Epithelial cell of esophagus (primary cell): ENCODE measurements around the gene FAM98C.
A peak's percentile ranks its signal among the peaks of the same experiment; 100 is the strongest.

Experiments
- DNase-seq: peaks from one replicate; pipeline ENCODE4 v3.0.0; 2010; ENCODE audit warnings: low read depth
- H3K4me3 ChIP-seq: 2 replicates; pipeline ENCODE4 v1.5.1; 2011; ENCODE audit warnings: mild to moderate bottlenecking, low read length, control low read depth
- TF ChIP-seq, protein P1 (sequence below): IDR thresholded peaks from 2 replicates; pipeline ENCODE4 v1.5.1; 2011; ENCODE audit warnings: low read depth, mild to moderate bottlenecking, low read length, control low read depth, inconsistent platforms; ENCODE audit not compliant: insufficient read depth; ENCODE audit errors: missing control alignments

The FAM98C gene

DNA sequence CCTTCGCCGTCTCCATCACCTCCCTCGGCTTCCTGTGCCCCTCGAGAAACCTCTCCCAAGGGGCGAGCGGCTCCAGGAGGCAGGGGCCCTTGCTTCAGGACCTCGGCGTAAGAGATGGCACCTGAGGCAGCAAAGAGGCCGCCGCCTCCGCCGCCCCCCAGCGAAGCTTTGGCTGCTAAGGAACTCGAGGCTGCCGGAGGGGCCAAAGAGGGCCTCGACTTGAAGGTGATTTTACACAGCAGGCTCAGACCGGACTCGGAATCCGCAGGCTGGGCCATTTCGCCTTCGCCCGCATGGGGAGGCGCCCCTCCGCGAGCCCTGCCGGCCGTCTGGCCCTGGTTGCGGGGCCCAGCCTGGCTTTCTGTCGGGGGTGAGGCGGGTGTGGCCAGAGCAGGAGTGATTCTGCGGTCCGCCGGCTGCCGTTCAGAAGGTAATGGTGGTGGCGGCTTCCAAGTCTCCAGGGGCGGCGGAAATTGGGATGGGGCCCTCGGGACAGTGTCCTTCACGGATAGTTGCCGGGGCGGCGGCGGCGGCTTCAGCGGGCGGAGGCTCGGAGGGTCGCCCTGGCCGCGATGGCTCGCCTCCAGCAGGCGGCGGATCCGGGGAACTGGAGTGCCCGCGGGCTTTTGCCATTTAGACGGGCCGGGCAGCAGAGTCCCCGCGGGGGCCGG lies 16.5 kb upstream of the FAM98C start:
- DNase-seq, result no peak
- no peak overlapping the region for H3K4me3 ChIP-seq
- TF ChIP-seq, protein P1, sequence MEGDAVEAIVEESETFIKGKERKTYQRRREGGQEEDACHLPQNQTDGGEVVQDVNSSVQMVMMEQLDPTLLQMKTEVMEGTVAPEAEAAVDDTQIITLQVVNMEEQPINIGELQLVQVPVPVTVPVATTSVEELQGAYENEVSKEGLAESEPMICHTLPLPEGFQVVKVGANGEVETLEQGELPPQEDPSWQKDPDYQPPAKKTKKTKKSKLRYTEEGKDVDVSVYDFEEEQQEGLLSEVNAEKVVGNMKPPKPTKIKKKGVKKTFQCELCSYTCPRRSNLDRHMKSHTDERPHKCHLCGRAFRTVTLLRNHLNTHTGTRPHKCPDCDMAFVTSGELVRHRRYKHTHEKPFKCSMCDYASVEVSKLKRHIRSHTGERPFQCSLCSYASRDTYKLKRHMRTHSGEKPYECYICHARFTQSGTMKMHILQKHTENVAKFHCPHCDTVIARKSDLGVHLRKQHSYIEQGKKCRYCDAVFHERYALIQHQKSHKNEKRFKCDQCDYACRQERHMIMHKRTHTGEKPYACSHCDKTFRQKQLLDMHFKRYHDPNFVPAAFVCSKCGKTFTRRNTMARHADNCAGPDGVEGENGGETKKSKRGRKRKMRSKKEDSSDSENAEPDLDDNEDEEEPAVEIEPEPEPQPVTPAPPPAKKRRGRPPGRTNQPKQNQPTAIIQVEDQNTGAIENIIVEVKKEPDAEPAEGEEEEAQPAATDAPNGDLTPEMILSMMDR, result no peak

DNA sequence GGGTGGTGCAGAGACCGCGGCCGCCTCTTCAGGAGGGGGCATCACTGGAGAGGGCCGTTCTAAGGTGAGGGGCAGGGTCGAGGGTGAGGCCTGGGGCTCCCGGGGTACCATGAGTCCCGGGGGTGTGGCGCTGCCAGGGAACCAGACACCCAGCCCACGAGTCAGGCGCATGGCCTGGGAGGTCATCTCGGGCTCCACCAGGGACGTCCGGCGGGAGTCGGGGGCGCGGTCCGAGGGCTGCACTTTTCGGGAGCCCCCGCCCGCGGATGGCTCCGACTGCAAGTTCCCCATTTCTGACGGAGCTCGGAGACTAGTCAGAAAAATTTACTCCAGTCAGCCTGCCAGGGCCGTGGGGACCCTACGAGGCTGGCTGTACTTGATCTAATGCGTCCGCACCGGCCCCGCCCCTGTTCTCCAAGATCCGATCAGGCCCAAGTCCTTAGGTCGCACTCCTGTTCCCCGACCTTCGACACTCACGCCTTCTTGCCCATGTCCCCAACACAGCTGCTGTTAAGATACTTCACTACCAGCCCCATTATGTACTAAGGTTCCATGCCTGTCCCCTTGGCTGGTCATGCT lies 15.8 kb upstream of the FAM98C start:
- TF ChIP-seq, protein P1, result no peak
- peak overlapping the region; percentile 65 for H3K4me3 ChIP-seq
- DNase-seq, result no peak

DNA sequence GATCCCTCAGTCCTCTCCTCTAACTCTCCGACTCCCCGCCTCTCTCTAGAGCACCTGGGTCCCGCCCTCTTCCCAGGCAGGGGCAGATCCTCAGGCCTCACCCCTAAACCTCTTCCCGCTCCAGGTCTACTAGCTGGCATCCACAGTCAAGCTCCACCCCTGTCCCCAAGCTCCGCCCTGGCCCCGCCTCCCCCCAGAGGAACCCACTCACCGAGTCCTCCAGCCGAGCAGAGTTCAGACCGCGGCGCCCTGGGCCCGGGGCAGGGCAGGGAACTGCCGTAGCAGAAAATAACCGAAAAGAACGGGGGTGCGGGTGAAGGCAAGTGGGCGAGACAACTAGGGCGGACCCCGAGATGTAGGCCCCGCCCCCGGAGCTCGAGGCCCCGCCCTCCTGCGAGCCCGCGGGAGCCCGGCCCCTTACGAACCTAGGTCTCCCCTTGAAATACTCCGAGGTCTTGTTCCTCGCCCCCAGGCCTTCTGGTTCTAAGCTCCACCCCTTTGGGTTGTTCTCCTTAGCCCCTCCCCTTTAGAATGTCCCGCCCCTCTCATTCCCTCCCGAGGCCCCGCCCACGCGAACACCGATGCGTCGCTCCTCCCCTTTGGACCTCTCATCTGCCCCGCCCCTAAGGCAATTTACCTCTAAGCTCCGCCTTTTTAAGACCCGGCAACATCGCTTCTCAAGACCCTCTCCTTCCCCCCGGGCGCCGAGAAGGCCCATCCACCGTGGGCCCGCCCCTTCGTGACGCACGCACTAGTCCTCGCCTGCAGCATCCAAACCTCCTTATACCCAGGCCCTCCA lies 15.1 kb upstream of the FAM98C start, which contains the start of gene GGN:
Gene GGN (minus strand): TSS at position 485 of the 799 bp plus-strand sequence. CDS start 773 bp downstream, outside the sequence.
- peak within 1 kb of the TSS; percentile 65 for H3K4me3 ChIP-seq
- peak; percentile 96 for DNase-seq
- TF ChIP-seq, protein P1, result no peak

DNA sequence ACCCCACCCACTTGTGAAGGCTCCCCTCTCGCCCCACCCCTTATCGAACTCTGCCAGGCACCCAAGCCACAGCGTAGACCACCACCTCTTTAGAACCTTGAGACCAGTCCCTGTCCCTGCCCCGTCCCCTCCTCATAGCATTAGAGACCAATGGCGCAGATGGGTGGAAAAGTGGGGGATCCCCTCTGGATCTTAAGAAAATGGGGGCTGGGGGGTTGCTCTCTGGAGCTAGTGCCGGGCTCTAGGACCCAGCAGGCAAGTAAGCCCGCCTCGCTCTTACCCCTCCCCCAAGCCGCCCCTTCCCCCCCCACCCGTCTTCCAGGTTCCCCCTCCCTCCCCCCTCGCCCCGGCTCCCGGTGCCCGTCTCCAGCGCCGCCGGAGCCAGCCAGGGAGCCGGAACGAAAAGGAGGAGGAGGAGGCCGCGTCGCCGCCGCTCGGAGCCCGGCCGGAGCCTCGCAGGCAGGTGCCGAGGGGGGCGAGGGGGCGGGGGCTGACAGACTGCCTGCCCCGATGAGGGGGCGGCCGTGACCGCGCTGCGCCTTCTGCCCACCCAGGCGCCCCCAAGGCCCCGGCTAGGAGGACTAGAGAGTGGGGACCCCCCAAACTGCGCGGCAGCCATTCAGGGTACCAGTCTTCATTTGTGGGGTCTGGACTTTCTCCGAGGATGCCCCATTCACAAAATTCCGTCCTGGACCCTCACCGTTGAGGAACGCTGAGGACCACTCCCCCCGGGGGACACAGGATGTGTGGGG lies 14.4 kb upstream of the FAM98C start, which contains the start of gene SPRED3:
Gene SPRED3 (plus strand): TSS at position 349 of the 752 bp plus-strand sequence. CDS start 1,606 bp downstream, outside the sequence.
- H3K4me3 ChIP-seq, result peak within 1 kb of the TSS; percentile 65
- TF ChIP-seq, protein P1, result no peak
- DNase-seq, result peak; percentile 63

DNA sequence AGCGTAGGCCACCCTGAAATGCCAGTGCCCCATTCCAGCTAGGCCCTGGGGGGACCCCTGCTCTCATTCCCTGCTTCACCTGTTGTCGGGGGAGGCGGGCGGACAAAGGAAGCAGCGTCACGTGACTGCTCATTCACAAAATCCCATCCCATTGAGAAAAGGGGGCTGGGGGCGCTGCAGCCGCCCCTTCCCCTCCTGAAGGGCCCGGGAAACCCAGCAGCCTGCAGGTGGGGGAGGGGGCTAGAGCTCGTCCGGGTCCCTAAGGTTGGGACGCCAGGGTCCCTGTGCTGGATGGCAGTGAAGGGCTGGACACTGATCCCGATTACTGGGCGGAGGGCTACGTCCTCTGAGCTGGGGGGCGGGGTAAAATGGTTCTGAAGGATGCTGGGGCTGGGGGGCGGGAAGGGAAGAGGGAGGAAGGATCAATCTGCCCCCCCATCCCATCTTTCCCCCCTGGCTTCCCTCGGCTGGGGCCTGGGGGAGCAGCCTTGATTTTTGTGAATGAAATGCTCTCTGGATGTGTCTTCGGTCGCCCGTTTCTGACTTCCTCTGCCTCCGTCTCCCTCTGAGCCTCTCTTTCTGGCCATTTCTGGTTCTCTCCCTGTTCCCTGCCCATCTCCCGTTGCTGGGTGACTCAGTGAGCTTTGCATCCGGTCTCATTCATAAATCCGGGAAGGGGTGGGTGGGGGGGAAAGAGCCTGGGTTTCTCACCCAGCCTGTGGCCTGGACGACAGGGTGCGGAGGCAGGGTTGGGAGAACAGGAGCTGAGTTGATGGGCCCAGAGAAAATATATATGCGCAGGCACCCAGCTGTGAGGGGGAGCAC lies 13.6 kb upstream of the FAM98C start:
- DNase-seq, result peak; percentile 73
- peak overlapping the region; percentile 65 for H3K4me3 ChIP-seq

More for the DNA sequence above, 13.6 kb upstream of the FAM98C start:
- TF ChIP-seq, protein P1, result no peak
